Tongue (tissue), 2 donors: Measurements from ENCODE around the gene WRNIP1. TPM values are rescaled to one million over a fixed set of nuclear protein-coding genes. Genes with fewer than 3 reads are reported as not detected.
A peak's percentile ranks its signal among the peaks of the same experiment; 100 is the strongest.

Source experiments
- DNase-seq: peaks from one replicate; pipeline ENCODE4 v3.0.0-alpha.2; 2015
- total RNA-seq: library from RNA; depleted of rRNA; stranded (reverse); fragments of >200 nt; gene quantifications from one replicate; pipeline ENCODE4 v1.2.3, GENCODE V29; 2014

The WRNIP1 gene
- total RNA-seq: 67.7 TPM

DNA sequence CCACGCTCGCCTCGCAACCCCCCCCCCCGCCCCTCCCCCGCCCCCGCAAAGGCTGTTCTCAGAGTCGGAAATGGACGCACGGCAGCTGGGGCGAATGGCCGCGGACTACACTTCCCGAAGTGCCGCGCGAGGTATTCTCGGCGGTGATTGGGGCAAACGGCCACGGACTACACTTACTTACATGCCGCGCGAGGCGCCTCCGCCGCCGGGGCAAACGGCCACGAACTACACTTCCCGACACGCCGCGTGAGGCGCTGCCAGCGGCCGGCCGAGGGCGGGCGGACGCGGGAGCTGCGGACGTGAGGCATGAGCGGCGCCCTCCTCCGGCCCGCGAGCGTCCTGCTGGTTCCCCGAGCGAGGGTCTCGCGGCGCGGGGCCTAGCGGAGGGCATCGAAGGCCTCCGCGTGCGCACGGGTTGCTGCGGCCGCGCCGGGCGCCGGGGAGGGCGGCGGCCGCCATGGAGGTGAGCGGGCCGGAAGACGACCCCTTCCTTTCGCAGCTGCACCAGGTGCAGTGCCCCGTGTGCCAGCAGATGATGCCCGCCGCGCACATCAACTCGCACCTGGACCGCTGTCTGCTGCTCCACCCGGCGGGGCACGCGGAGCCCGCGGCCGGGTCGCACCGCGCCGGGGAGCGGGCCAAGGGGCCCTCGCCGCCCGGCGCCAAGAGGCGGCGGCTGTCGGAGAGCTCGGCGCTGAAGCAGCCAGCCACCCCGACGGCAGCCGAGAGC is at the start of gene WRNIP1:
Gene WRNIP1, plus strand, starts transcription at position 228 of the 730 bp plus-strand sequence. Its CDS starts 230 bp downstream, at position 458.
- DNase-seq: peak; percentile 100

DNA sequence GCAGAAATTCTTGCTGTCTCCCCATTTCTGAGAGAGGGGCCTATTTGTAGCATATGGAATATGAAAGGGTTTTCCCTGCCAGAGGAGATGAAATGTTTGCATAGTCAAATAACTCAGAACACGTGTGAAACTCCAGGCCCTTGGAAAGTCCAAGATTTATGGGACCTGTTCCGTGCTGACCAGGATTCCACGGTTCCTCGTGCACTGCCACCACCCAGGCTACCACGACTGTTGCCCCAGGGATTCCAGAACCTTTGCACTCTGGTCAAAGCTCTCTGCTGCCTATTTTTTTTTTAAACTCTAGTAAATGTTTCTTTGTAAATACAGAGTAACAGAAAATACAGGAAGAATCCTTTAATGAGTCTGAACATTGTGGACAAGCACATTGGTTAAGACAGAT is 49.5 kb upstream of the WRNIP1 start:
- no peak for DNase-seq

- DNase-seq: no peak
Observed at GRCh38 chr6:2716936-2717700, 48.1 kb upstream of the WRNIP1 start.

- no peak for DNase-seq
Observed at GRCh38 chr6:2718334-2719092, 46.7 kb upstream of the WRNIP1 start.

DNA sequence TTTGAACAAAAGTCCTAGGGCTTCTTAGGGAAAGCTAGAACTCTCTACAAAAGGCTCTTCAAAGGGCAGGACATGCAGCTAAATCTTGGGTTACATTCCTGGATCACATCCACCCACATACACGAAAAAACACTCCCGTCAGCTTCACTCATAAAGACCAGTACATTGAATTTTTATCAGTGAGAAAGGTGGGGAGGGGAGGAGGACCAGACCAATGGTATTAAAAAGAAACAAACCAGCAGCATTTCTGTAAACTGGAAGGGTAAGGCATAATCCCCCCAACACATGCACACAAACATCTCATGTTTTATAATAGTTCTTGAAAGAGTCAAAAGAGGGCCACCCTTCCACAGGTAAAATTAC is 46.1 kb upstream of the WRNIP1 start:
- DNase-seq: no peak

- DNase-seq: no peak
Observed at GRCh38 chr6:2721219-2721618, 44.0 kb upstream of the WRNIP1 start.

- no peak for DNase-seq
Observed at GRCh38 chr6:2725364-2725988, 39.7 kb upstream of the WRNIP1 start.

DNA sequence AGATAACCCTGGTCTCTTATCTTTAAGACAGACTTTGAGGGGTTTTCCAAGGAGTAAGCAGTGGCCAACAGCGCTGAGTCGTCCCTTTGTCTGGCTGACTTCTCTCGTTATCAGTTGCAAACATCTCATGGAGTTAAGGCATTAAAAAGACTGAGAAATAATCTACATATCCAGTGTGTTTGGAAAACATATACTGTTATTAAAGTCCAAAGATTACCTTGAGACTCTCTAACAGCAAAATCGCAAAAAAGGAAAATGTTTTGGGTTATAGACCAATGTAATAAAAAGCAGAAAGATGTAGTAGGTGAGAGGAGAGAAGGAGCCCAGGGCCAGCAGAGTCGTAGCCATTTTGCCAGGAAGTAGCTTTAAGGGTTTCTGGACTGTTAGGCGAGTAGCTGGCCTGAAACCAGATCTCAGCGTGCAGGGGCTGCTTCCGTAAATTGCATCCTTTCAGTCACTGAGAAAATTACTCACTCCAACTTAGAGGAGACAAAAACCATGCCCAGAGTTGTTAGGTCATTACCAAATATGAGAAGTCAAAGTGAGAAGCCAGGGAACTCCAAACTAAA is 39.1 kb upstream of the WRNIP1 start:
- DNase-seq: peak; percentile 17

- DNase-seq: no peak
Observed at GRCh38 chr6:2729921-2730320, 35.3 kb upstream of the WRNIP1 start.

- DNase-seq: peak; percentile 59
Observed at GRCh38 chr6:2730353-2731107, 34.7 kb upstream of the WRNIP1 start.

DNA sequence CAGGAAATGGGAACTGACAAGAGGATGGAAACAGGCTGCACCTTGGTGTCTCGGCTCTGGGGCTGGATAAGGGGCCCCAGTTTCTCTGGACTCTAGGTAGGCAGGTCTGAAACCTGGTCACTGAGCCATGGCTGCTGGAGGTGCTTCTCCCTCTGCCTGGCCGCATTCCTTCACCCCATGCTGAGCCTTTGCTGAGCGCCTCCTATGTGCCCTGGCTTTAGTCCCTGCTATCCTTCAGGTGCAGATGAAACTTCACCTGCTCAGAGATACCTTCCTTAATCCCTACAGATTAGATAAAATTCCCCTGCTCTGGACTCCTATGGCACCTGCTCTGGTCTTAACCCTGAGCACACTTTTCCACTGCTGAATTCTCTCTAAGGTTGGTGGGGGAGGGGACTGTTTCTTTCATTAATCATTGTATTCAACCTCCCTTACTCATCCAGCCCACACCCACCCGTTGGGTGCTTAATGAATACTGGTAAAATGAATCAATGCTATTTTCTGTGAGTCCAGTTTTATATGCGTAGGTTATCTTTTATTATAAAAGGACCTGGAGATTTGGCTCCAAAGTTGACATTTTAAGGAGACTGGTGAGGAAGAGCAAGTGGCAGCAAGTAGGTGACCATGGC is 33.8 kb upstream of the WRNIP1 start:
- no peak for DNase-seq

DNA sequence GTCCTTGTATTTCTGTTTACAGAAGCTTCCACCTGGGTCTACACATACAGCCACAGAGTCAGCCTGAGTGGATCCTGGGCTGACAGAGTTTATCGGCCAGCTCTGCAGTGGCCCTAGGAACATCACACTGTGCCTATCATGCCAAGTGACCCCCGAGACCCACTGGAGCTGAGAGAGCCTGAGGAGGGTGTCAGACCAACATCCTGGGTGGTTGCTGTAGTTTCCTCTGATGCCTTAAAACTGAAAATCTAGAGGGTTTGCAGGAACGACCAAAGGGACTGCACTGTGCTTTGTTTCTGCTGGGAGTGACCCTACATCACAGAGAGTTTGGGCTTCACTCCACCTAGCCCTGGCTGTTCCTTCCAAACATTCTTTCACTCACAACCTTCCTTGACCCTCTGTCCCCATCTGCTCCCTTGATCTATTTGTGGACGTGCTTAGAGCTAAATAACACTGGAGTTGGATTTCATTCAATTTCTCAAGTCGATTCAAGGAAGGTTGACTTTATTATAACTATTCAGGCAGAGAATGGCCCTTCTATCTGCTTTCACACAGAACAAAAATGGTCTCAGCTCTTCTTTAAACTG is 32.6 kb upstream of the WRNIP1 start:
- peak; percentile 20 for DNase-seq

- peak; percentile 14 for DNase-seq
Observed at GRCh38 chr6:2733324-2733723, 31.9 kb upstream of the WRNIP1 start.

- peak; percentile 20 for DNase-seq
Observed at GRCh38 chr6:2733736-2734480, 31.3 kb upstream of the WRNIP1 start.

GRCh38 chr6:2734488-2735166 is 30.6 kb upstream of the WRNIP1 start:
- DNase-seq: no peak

- DNase-seq: no peak
Observed at GRCh38 chr6:2737885-2738284, 27.3 kb upstream of the WRNIP1 start.

DNA sequence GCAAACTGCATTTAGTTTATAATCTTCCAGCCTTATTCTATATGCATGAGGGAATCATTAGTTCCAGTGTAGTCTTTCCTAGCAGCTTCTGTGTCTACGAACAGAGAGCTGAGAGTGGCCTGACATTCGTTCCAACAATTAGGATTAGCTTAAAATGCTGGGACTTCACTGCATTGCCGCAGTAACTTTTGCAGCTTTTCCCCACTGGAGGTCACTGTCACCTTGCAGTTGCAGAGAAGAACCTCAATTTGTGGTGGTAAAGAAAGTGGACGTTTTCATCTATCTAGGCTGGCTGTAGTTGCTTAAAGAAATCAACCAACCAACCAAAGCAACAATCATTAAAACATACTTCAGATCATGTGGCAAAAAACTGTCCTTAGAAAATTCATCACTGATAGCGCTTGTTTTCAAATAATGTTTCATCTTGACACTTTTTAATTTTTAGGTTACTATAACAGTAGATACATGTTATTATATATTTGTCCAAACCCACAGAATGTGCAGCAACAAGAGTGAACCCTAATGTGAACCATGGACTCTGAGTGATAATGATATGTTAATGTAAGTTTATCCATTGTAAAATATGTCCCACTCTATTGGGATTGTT is 26.7 kb upstream of the WRNIP1 start:
- DNase-seq: peak; percentile 85

GRCh38 chr6:2739335-2739734 is 25.9 kb upstream of the WRNIP1 start:
- no peak for DNase-seq

- no peak for DNase-seq
Observed at GRCh38 chr6:2740581-2740980, 24.6 kb upstream of the WRNIP1 start.
